GM21515 (cell line): ENCODE measurements around the gene HVCN1.
"Not testable (repeated sequence)": the region's sequence is repeated elsewhere in the genome, so short reads cannot be mapped to it uniquely, and the experiment has no call there.

Experiments
- ATAC-seq: cut with Tn5 transposase; IDR thresholded peaks from one replicate; pipeline ENCODE4 v1.9.1; 2021; ENCODE audit not compliant: unreplicated experiment

The HVCN1 gene

DNA sequence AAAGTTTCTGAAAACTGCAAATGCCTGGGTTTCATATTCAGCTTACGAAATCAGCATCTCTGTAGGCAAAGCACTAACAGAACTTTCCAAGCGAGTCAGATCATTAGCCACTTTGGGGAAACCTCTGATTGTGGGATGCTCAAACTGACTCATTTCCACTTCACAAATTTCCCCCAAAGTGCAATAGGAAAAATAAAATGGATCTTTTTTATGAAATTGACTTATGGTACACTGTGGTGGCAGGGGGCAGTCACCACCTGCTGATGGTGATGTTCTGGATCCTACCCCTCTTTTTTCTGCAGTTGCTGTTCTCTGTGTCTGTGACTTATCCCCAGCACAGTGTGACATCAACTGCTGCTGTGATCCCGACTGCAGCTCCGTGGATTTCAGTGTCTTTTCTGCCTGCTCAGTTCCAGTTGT lies 69.4 kb downstream of the HVCN1 start:
- ATAC-seq, result peak; percentile 55

DNA sequence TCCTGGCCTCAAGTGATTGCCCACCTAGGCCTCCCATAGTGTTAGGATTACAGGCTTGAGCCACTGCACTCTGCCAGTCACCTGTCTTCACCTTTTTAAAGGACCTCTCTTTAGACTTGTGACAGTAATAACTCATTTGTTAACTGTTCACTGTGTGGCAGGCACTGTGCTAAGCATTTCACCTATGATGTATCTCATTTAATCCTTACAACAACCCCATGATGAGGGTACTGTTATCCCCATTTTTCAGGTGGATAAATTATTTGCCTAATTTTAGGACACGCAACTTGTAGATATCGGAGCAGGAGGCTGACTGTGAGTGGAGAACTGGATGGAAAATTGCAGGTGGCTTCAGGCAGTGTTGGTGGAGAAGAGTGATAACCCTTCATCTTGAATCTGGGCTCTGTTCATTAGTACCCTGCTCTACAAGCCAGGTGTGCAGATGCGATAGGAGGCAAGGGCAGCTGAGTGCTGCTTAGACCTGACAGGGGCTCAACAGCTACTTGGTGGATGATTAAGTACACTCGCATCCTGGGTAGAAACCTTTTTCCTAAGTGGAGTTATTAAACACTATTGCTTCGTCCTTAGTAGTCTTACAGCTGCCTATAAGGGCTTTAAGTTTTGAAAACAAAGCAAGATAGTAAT lies 72.3 kb downstream of the HVCN1 start:
- no peak for ATAC-seq

GRCh38 chr12:110615171-110615570 lies 73.7 kb downstream of the HVCN1 start:
- no peak for ATAC-seq

- ATAC-seq, result peak; percentile 93
Observed at GRCh38 chr12:110613771-110614684, 74.9 kb downstream of the HVCN1 start, which contains the start of gene TCTN1. TCTN1 (plus strand) TSS chr12:110614129; CDS start chr12:110614183, 54 bp downstream.

DNA sequence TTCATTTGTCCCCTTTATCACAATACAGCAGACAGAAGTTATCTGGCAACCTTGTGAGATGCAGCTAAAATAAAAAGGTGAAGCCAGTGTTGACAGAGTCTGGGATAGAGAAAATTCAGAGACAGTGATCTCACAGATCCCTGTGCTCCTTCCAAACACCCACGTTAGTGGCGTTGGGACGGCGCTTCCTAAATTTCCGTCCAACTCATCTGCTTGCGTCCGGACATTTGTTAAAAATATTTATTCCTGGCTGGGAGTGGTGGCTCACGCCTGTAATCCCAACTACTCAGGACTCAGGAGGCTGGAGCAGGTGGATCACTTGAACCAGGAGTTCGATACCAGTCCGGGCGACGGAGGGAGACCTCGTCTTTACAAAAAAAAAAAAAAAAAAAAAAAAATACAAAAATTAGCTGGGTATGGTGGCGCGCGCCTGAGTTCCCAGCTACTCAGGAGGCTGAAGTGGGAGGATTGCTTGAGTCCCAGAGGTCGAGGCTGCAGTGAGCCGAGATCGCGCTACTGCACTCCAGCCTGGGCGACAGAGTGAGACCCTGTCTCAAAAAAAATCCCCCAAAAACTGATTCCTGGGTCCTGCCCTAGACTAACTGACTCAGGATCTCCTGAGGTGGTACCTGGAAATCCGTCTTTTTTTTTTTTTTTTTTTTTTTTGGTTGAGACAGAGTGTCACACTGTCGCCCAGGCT lies 75.7 kb downstream of the HVCN1 start:
- ATAC-seq, result no peak

DNA sequence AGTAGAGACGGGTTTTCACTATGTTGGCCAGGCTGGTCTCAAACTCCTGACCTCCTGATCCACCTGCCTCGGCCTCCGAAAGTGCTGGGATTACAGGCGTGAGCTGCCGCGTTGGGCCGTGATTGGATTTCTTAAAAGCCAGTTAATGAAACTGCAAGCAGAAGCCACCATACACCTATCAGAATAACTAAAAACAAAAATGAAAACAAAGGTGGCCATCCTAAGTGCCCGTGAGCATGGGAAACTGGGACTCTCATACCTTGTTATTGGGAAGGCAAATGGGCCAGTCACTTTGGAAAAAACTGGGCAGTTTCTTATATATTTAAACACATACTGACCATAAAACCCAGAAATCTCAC lies 82.7 kb downstream of the HVCN1 start:
- ATAC-seq, result no peak

GRCh38 chr12:110602085-110602814 lies 86.7 kb downstream of the HVCN1 start:
- ATAC-seq, result not testable (repeated sequence)

- no peak for ATAC-seq
Observed at GRCh38 chr12:110600254-110600653, 88.7 kb downstream of the HVCN1 start.

- no peak for ATAC-seq
Observed at GRCh38 chr12:110599334-110599733, 89.6 kb downstream of the HVCN1 start.
